Smooth muscle cell of the brain vasculature (primary cell): ENCODE results near the gene RAB34.
"Not testable (repeated sequence)": the region's sequence is repeated elsewhere in the genome, so short reads cannot be mapped to it uniquely, and the experiment has no call there.

Experiments
- DNase-seq: peaks from one replicate; pipeline ENCODE4 v3.0.0-alpha.2; 2012; ENCODE audit warnings: low read depth, low spot score

The RAB34 gene

GRCh38 chr17:28746611-28747050 lies 29.0 kb upstream of the RAB34 start:
- no peak for DNase-seq

GRCh38 chr17:28745786-28746411 lies 28.2 kb upstream of the RAB34 start:
- no peak for DNase-seq

GRCh38 chr17:28744972-28745785 lies 27.5 kb upstream of the RAB34 start:
- DNase-seq: peak; percentile 66

GRCh38 chr17:28744104-28744971 lies 26.7 kb upstream of the RAB34 start:
- no peak for DNase-seq

DNA sequence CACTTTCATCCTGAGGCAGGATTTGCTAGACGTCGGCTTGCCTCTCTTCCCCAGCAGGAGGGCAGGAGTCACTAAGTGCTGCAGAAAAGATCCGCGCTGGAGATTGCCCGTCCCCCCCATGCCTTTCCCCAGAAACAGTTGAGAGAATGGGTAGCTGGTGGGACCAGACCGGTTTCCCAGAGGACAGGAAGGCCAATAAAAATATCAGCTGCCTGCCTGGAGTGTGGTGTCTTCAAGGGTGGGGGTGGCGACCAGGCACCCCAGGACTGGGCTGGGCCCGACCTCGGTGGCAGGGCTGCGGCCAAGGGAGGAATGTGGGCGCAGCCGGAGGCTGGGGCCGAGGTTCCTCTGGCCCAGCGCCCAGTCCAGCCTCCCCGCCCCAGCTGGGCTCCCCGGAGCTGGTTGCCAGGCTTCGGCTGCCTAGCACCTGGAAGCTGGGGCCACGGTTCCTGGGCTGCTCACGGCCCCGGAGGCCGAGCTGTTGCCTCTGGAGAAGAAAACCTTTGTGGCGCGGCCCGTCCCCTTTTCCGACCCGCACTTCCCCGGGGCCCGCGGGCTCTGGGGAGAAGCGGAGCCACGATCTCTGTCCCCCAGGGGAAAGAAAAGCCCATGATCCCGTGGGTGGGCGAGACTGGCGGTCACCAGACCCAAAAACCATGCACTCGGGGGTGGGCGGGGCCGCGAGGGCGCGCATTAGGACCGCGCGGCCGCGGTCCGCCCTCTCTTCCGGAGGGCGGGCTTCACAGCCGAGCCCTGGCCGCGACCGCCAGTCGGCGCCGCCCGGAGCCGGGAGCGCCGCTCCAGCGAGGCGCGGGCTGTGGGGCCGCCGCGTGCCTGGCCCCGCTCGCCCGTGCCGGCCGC lies 25.8 kb upstream of the RAB34 start, which contains the start of gene TRAF4:
Gene TRAF4, plus strand, starts transcription at position 769 of the 861 bp plus-strand sequence. CDS start 102 bp downstream, outside the sequence.
- peak; percentile 87 for DNase-seq

DNA sequence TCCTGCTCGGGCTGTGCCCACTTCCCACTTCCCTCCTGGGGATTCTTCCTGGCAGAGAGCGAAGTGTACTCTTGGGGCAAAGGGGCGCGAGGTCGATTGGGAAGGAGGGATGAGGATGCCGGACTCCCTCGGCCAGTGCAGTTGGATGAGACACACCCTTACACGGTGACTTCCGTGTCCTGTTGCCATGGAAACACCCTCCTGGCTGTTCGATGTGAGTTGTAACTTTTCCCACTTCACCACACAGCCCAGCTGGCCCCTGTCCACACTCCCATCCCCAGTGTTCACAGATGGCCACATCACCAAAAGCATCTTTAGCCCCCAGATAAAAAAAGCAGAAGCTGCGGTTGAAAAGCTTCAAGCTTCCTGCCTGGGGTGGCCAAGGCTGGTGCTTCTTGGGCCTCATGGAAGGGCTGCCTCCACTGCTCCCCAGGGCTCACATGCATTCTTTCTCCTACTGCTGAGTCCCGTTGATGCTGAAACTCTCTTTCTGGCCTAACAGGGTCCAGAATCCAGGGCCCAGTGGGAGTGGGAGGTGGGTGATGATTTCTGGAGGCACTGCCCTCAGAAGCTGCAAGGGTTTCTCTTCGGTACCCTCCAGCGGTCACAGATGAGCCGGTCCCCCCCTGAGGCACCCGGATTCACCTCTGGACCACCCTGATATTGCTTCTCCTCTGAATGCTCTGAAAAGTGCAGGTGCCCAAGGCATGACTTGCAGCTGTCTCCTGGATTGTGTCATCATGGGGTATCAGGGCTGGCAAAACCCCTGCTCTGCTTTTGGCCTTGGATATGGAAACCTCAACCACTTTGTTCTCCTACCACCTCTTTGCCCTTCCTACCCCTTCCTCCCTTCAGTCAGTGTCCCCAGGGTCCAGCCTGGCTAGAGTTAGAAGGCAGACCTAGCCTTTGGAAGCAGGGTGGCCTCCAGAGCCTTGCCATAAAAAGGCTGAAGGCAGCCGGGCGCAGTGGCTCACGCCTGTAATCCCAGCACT lies 24.0 kb upstream of the RAB34 start:
- no peak for DNase-seq

GRCh38 chr17:28740406-28741357 lies 23.0 kb upstream of the RAB34 start:
- no peak for DNase-seq

GRCh38 chr17:28738680-28739384 lies 21.2 kb upstream of the RAB34 start:
- DNase-seq: no peak

GRCh38 chr17:28737770-28738679 lies 20.4 kb upstream of the RAB34 start:
- no peak for DNase-seq

GRCh38 chr17:28737316-28737715 lies 19.6 kb upstream of the RAB34 start:
- DNase-seq: no peak

GRCh38 chr17:28735913-28736769 lies 18.5 kb upstream of the RAB34 start:
- DNase-seq: not testable (repeated sequence)

DNA sequence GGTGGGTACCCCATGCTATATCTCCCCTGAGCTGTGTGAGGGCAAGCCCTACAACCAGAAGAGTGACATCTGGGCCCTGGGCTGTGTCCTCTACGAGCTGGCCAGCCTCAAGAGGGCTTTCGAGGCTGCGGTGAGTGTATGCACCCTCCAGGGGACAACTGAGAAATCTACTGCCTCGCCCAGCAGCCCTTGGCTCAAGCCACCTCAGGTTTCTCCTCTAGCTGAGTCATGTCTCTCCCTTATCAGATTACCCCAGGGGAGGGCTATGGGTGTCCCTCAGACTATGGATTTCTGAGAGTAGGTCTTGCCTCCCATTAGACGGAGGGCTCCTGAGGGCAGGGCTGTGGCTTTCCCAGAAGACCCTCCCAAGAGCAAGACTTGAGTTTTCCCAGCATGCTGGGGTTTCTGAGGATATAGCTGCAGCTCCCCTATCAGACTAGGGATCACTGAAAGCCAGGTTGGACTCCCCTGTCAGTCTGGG lies 17.6 kb upstream of the RAB34 start:
- no peak for DNase-seq

DNA sequence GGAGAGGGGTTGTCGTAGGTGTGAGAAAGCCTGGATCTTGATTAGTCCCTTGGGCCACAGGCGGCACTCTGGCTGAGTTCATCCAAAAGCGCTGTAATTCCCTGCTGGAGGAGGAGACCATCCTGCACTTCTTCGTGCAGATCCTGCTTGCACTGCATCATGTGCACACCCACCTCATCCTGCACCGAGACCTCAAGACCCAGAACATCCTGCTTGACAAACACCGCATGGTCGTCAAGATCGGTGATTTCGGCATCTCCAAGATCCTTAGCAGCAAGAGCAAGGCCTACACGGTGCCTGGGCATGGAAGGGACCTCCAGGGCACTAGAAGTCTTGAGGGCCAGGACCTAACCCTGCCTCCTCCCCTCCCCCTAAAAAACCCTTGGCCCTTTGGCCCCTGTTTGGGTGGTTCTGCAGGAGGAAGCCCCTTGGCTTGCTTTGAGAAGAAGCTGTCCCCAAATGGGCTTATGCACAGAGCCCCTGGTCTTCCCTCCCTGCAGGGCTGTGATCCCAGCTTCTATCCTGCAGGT lies 17.1 kb upstream of the RAB34 start:
- no peak for DNase-seq

GRCh38 chr17:28733346-28733745 lies 15.7 kb upstream of the RAB34 start:
- no peak for DNase-seq

DNA sequence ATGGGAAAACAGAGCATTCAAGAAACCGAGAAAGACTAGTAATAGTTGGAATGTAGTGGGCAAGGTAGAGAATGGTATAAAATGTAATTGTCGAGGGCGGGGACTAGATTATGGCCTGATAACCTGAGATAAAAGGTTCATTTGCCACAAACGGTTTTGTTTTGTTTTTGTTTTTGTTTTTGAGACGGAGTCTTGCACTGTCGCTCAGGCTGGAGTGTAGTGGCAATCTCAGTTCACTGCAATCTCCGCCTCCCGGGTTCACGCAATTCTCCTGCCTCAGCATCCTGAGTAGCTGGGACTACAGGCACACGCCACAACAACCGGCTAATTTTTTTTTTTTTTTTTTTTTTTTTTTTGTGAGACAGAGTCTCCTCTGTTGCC lies 12.3 kb upstream of the RAB34 start:
- no peak for DNase-seq
